ENCODE data around the gene TNFRSF6B.
"Not testable (repeated sequence)": the region's sequence is repeated elsewhere in the genome, so short reads cannot be mapped to it uniquely, and the experiment has no call there.

DNA sequence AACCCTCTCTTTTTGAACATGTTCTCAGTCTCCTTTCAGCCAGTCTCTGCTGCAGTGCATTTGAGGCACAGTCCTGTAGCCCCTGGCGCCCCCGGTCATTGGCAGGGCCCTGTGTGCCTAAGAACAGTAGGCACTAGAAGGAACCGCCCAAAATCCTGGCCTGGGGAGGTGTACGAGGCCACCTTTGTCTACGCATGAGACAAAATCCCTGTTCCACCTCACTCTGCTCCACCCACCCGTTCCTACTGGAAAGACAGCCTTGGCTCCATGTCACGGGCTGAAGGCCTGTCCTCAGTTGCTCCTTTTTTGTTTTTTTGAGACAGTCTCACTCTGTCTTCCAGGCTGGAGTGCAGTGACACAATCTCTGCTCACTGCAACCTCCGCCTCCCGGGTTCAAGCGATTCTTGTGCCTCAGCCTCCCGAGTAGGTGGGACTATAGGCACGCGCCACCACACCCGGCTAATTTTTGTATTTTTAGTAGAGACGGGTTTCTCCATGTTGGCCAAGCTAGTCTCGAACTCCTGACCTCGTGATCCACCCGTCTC, 33.8 kb downstream of the TNFRSF6B start:
- TF ChIP-seq CTCF, POLR2A, POLR2AphosphoS5 (IDR thresholded peaks at IDR 0.05): not testable (repeated sequence)

Data from suprapubic skin (tissue), 4 donors.